IMR-90 (cell line): ENCODE results near the gene INPP5A. TPM values are rescaled to one million over a fixed set of nuclear protein-coding genes. Genes with fewer than 3 reads are reported as not detected.

Experiments used
- ATAC-seq: fragments of 200-7000 bp; cut with Tn5 transposase; 2 replicates; pipeline ENCODE4 v1.9.1; 2020; ENCODE audit warnings: low read depth, mild to moderate bottlenecking, moderate library complexity
- BruUV-seq: library from RNA; stranded (reverse); fragments of 400-500 nt; replicated peaks from 2 replicates; lab custom pipeline; 2021; lab: Mats Ljungman, UMichigan
- CTCF ChIA-PET: fragments of 300-600 bp; formaldehyde crosslinking; extraction: SDS; loops from one replicate; lab custom pipeline; 2021; ENCODE audit warnings: antibody characterized with exemption; lab: Yijun Ruan, JAX
- POLR2A ChIA-PET: fragments of 300-600 bp; sonication (Branson Sonifier 250); formaldehyde crosslinking; loops from one replicate; lab custom pipeline; 2022; ENCODE audit warnings: antibody characterized with exemption; ENCODE audit not compliant: unreplicated experiment; lab: Charles Lee
- DNase-seq: peaks from one replicate; pipeline ENCODE4 v3.0.0; 2013
- H2AFZ ChIP-seq: replicated peaks from 2 replicates; pipeline ENCODE3; 2013; ENCODE audit warnings: low read length, mild to moderate bottlenecking; ENCODE audit not compliant: poor library complexity
- H2AK5ac ChIP-seq: 2 replicates; pipeline ENCODE4 v1.6.1; 2013; ENCODE audit warnings: low read depth, low read length, inconsistent platforms
- H2AK9ac ChIP-seq: replicated peaks from 2 replicates; pipeline ENCODE3; 2013; ENCODE audit warnings: mild to moderate bottlenecking, low read depth, low read length, moderate library complexity; ENCODE audit not compliant: poor library complexity
- H2BK120ac ChIP-seq: 2 replicates; pipeline ENCODE4 v1.6.1; 2013; ENCODE audit warnings: low read depth, low read length, inconsistent platforms
- H2BK15ac ChIP-seq: 3 replicates; pipeline ENCODE4 v1.6.1; 2013; ENCODE audit warnings: low read depth, low read length, inconsistent platforms
- H2BK20ac ChIP-seq: 2 replicates; pipeline ENCODE4 v1.6.1; 2013; ENCODE audit warnings: low read depth, mild to moderate bottlenecking, inconsistent platforms, low read length, moderate library complexity
- H2BK5ac ChIP-seq: 2 replicates; pipeline ENCODE4 v1.6.1; 2013; ENCODE audit warnings: mild to moderate bottlenecking, low read depth, low read length, inconsistent platforms; ENCODE audit not compliant: poor library complexity, severe bottlenecking
- H3K14ac ChIP-seq: replicated peaks from 2 replicates; pipeline ENCODE4 v1.6.1; 2013; ENCODE audit warnings: low read depth, low read length, inconsistent platforms
- H3K18ac ChIP-seq: 2 replicates; pipeline ENCODE4 v1.6.1; 2013; ENCODE audit warnings: low read depth, low read length, control low read depth
- H3K23ac ChIP-seq: 2 replicates; pipeline ENCODE4 v1.6.1; 2013; ENCODE audit warnings: low read depth, low read length, inconsistent platforms
- H3K27ac ChIP-seq: 2 replicates; pipeline ENCODE4 v1.5.1; 2013; ENCODE audit warnings: mild to moderate bottlenecking, control low read depth, low read length; ENCODE audit not compliant: insufficient read depth
- H3K27me3 ChIP-seq: 2 replicates; pipeline ENCODE4 v1.6.1; 2013; ENCODE audit warnings: low read length; ENCODE audit not compliant: control insufficient read depth, insufficient read depth
- H3K36me3 ChIP-seq: 2 replicates; pipeline ENCODE4 v1.6.1; 2013; ENCODE audit warnings: low read length, mixed read lengths; ENCODE audit not compliant: control insufficient read depth, insufficient read depth
- H3K4ac ChIP-seq: 2 replicates; pipeline ENCODE4 v1.6.1; 2013; ENCODE audit warnings: low read depth, low read length, inconsistent platforms
- H3K4me1 ChIP-seq: 2 replicates; pipeline ENCODE4 v1.6.1; 2013; ENCODE audit warnings: low read length, mixed read lengths; ENCODE audit not compliant: control insufficient read depth, insufficient read depth
- H3K4me2 ChIP-seq: 2 replicates; pipeline ENCODE4 v1.6.1; 2013; ENCODE audit warnings: low read depth, mild to moderate bottlenecking, control low read depth, low read length, moderate library complexity
- H3K4me3 ChIP-seq: 2 replicates; pipeline ENCODE4 v1.5.1; 2013; ENCODE audit warnings: low read depth, mild to moderate bottlenecking, control low read depth, low read length, moderate library complexity; ENCODE audit not compliant: insufficient read depth
- H3K56ac ChIP-seq: 2 replicates; pipeline ENCODE4 v1.6.1; 2013; ENCODE audit warnings: low read length, inconsistent platforms; ENCODE audit not compliant: insufficient read depth; ENCODE audit errors: extremely low read depth
- H3K79me1 ChIP-seq, 2 experiments: 2 replicates each; pipeline ENCODE4 v1.6.1; 2013; ENCODE audit warnings: low read length in 2 of 2, inconsistent platforms in 1 of 2, low read depth in 1 of 2
- H3K9ac ChIP-seq: 2 replicates; pipeline ENCODE4 v1.6.1; 2013; ENCODE audit warnings: low read depth, low read length, control low read depth
- H3K9me1 ChIP-seq: 2 replicates; pipeline ENCODE4 v1.6.1; 2013; ENCODE audit warnings: low read length, inconsistent platforms; ENCODE audit not compliant: insufficient read depth
- H3K9me3 ChIP-seq: 2 replicates; pipeline ENCODE4 v1.6.1; 2013; ENCODE audit warnings: low read length; ENCODE audit not compliant: control insufficient read depth, insufficient read depth
- H4K20me1 ChIP-seq: 2 replicates; pipeline ENCODE4 v1.6.1; 2013; ENCODE audit warnings: low read length, inconsistent platforms; ENCODE audit not compliant: insufficient read depth
- H4K5ac ChIP-seq: 2 replicates; pipeline ENCODE4 v1.6.1; 2013; ENCODE audit warnings: mild to moderate bottlenecking, low read depth, low read length, control low read depth
- H4K8ac ChIP-seq, 2 experiments: 2 replicates each; pipeline ENCODE4 v1.6.1; 2013; ENCODE audit warnings: low read depth in 2 of 2, low read length in 2 of 2, control low read depth in 1 of 2, inconsistent platforms in 1 of 2
- H4K91ac ChIP-seq: 2 replicates; pipeline ENCODE4 v1.6.1; 2013; ENCODE audit warnings: low read depth, low read length, inconsistent platforms; ENCODE audit not compliant: insufficient read depth
- BHLHE40 ChIP-seq: fragments of 150-350 bp; IDR thresholded peaks from 2 replicates; pipeline ENCODE4 v1.6.1; 2016; ENCODE audit warnings: mild to moderate bottlenecking, low read depth, low read length
- CEBPB ChIP-seq: IDR thresholded peaks from 2 replicates; pipeline ENCODE4 v1.6.1; 2012; ENCODE audit warnings: low read depth, low read length, improper control_type of control experiment
- CHD1 ChIP-seq: IDR thresholded peaks from 2 replicates; pipeline ENCODE4 v1.6.1; 2012; ENCODE audit warnings: low read depth, low read length, improper control_type of control experiment
- CTCF ChIP-seq: conservative IDR thresholded peaks from 2 replicates; pipeline ENCODE4 v1.5.1; 2012; ENCODE audit warnings: mild to moderate bottlenecking, low read depth, low read length, improper control_type of control experiment
- ELK1 ChIP-seq: fragments of 150-350 bp; IDR thresholded peaks from 2 replicates; pipeline ENCODE4 v1.6.1; 2016; ENCODE audit warnings: low read depth, mild to moderate bottlenecking, low read length, moderate library complexity, borderline replicate concordance
- FOS ChIP-seq: fragments of 150-350 bp; IDR thresholded peaks from 2 replicates; pipeline ENCODE4 v1.6.1; 2016; ENCODE audit warnings: low read depth, low read length
- MAFK ChIP-seq: IDR thresholded peaks from 2 replicates; pipeline ENCODE4 v1.6.1; 2012; ENCODE audit warnings: low read depth, low read length, improper control_type of control experiment
- MAZ ChIP-seq: IDR thresholded peaks from 2 replicates; pipeline ENCODE4 v1.6.1; 2012; ENCODE audit warnings: low read depth, mild to moderate bottlenecking, low read length, improper control_type of control experiment, moderate library complexity, borderline replicate concordance
- MXI1 ChIP-seq: IDR thresholded peaks from 2 replicates; pipeline ENCODE4 v1.6.1; 2012; ENCODE audit warnings: low read depth, mild to moderate bottlenecking, low read length, moderate library complexity, borderline replicate concordance
- NFE2L2 ChIP-seq: fragments of 150-350 bp; IDR thresholded peaks from 2 replicates; pipeline ENCODE4 v1.6.1; 2016; ENCODE audit warnings: low read depth, mild to moderate bottlenecking, low read length
- POLR2A ChIP-seq: IDR thresholded peaks from 2 replicates; pipeline ENCODE4 v1.6.1; 2012; ENCODE audit warnings: mild to moderate bottlenecking, low read depth, low read length
- RAD21 ChIP-seq: IDR thresholded peaks from 2 replicates; pipeline ENCODE4 v1.6.1; 2012; ENCODE audit warnings: low read length, improper control_type of control experiment
- RCOR1 ChIP-seq: IDR thresholded peaks from 2 replicates; pipeline ENCODE4 v1.6.1; 2012; ENCODE audit warnings: mild to moderate bottlenecking, low read length, improper control_type of control experiment; ENCODE audit not compliant: insufficient replicate concordance
- SMC3 ChIP-seq: fragments of 150-350 bp; IDR thresholded peaks from 2 replicates; pipeline ENCODE4 v1.6.1; 2016; ENCODE audit warnings: low read depth, mild to moderate bottlenecking, antibody characterized with exemption, low read length, moderate library complexity
- USF2 ChIP-seq: fragments of 150-350 bp; IDR thresholded peaks from 2 replicates; pipeline ENCODE4 v1.6.1; 2017; ENCODE audit warnings: mild to moderate bottlenecking, antibody characterized with exemption, low read length, low read depth
- WGBS, 2 experiments: methylation state at CpG; one replicate each; pipeline versions ENCODE4 v1.1.5 to v1.1.7; 2013; ENCODE audit warnings: missing lambda C conversion rate in 2 of 2; ENCODE audit not compliant: insufficient read length in 1 of 2; ENCODE audit errors: extremely low coverage in 2 of 2; 5-methylcytosine and 5-hydroxymethylcytosine counted together
- dilution Hi-C: fragments of 300-500 bp; cut with HindIII; formaldehyde crosslinking; loops from one replicate; pipeline ENCODE4 v1.14.3; 2018; ENCODE audit warnings: low sequenced_read_pairs; ENCODE audit not compliant: unreplicated experiment
- in situ Hi-C: fragments of 300-500 bp; cut with MboI; formaldehyde crosslinking; loops from 3 replicates; pipeline ENCODE4 v1.14.3; 2019; ENCODE audit warnings: low sequenced_read_pairs, inconsistent platforms, mixed read lengths
- intact Hi-C: fragments of 100-400 bp; cut with micrococcal nuclease; formaldehyde crosslinking; loops from 2 replicates; pipeline ENCODE4 v1.10.0; 2022
- polyA plus RNA-seq, 3 experiments: library from polyadenylated mRNA; depleted of rRNA; stranded (reverse); fragments of >200 nt; gene quantifications; 2 replicates each; pipeline ENCODE4 v1.2.3, GENCODE V29; 2012; ENCODE audit warnings: low replicate concordance in 1 of 3
- total RNA-seq: library from RNA; depleted of rRNA; stranded (reverse); fragments of >200 nt; gene quantifications from 2 replicates; pipeline ENCODE4 v1.2.3, GENCODE V29; 2012

The INPP5A gene
- total and polyA plus RNA-seq, 2 of the 4 experiments (the other 2 are of a cell fraction): 21.4 to 36.7 TPM

- Histone ChIP-seq H3K9me3 (no peaks in the 10 kb centered on the region), H3K9ac (no peak overlapping the region), H3K79me1 (peaks cover 27 to 47% of the 10 kb centered on the region in 2 experiments), H3K4ac (peak overlapping the region; percentile 78), H2AFZ (no peak overlapping the region), H3K27me3 (no peaks in the 10 kb centered on the region), H3K9me1 (peaks cover 14% of the 10 kb centered on the region; the same call in 1 of the 2 replicates), H2BK15ac (no peak overlapping the region), H2BK120ac (no peak overlapping the region), H2AK9ac (no peak overlapping the region), H3K36me3 (no peaks in the 10 kb centered on the region), H3K23ac (no peak overlapping the region), H2AK5ac (peak overlapping the region; percentile 91), H2BK20ac (no peak overlapping the region), H3K14ac (0 out of 2 replicates have a peak overlapping the region, but pooled peaks have one; percentile 0), H4K91ac (no peak overlapping the region), H3K56ac (no peak overlapping the region), H2BK5ac (peak overlapping the region; percentile 5), H4K20me1 (no peaks in the 10 kb centered on the region), H3K27ac (no peak overlapping the region), H3K4me1 (peaks cover 19% of the 10 kb centered on the region), H3K4me2 (no peak overlapping the region), H4K5ac (no peak overlapping the region), H3K4me3 (no peak overlapping the region), H4K8ac (0 out of 4 replicates have a peak overlapping the region, but pooled peaks of 1 of the 2 experiments have one; percentile 6), H3K18ac (no peak overlapping the region)
- WGBS, 2 experiments: 91% methylated on average over 7 of the region's 23 CpGs; no CpG with 5 or more reads in 1 of the 2 experiments
- in situ Hi-C loops (loop anchor here (25.0 kb wide), 2 partner anchors 468 to 593 kb away; no protein-coding TSS in a partner anchor), intact Hi-C loops (no loop called here), dilution Hi-C loops (no loop called here)
- DNase-seq (no peak), ATAC-seq (no peak)
- ChIA-PET CTCF (no interaction called here), POLR2A (no interaction called here)
- no TSS peak for BruUV-seq
- no peak for TF ChIP-seq RAD21
- no peak for TF ChIP-seq CTCF
- TF ChIP-seq NFE2L2: no peak
- TF ChIP-seq RCOR1: no peak
- no peak for TF ChIP-seq ELK1
- TF ChIP-seq SMC3: no peak
- TF ChIP-seq FOS: no peak
- no peak for TF ChIP-seq MAFK
- TF ChIP-seq CHD1: no peak
- TF ChIP-seq POLR2A: no peak
- no peak for TF ChIP-seq CEBPB
- no peak for TF ChIP-seq MXI1
- TF ChIP-seq BHLHE40: no peak
- no peak for TF ChIP-seq USF2
- no peak for TF ChIP-seq MAZ
These were observed 131.7 kb downstream of the INPP5A start for GRCh38 chr10:132669208-132669861.
